ENCODE measurements around the gene TTLL11.
A peak's percentile ranks its signal among the peaks of the same experiment; 100 is the strongest.
"Not testable (repeated sequence)": the region's sequence is repeated elsewhere in the genome, so short reads cannot be mapped to it uniquely, and the experiment has no call there.

The TTLL11 gene

DNA sequence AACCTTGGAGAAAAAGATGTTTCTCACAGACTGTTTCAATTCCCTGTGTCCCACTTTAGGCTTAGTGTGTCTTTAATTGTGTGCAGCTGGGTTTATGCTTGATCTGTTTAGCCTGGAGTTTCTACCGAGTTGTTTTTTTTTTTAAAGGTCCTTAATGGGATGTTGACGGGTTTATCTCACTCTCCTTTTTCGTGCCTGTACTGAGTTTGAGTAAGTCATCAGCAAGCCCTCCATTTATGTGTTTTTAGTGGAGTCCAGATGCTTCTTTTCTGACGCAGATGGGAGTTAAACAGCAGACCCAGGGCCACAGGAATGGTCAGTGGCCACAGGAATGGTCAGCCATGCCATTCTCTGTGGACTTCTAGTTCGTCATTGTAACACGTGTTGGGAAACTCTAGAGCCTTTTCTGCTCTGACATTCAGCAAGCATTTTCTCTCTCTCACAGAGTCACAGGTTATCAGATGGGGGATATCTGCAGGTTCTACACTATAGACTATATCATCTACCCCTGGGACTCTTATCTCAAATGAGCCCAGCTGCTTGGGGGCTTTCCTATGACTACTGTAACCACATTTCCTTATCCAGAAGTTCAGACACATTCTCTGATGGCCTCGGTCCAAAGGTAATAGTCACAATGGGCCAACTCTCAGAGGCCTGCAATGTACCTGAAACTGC, 190.5 kb downstream of the TTLL11 start:
- no peak for DNase-seq (ENCODE audit: low spot score)

DNA sequence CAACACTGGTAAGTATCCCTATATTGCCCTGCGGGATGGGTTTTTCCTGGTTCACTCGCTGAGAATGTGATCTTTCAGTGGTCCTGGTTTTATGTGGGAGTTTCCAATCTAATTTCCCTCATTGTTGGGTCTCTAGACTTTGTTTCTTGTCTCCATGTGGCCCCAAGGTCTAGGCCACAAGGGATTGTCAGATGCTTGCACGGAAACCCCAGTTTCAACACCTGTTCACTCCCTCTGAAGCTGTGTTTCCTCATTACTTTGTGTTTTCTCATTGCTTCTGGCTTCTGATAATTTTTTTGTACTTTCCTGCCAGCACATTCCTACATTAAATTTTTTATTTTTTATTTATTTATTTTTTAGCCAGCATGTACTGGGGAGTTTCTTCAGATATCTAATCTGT, 191.5 kb downstream of the TTLL11 start:
- no peak for DNase-seq (ENCODE audit: low spot score)

DNA sequence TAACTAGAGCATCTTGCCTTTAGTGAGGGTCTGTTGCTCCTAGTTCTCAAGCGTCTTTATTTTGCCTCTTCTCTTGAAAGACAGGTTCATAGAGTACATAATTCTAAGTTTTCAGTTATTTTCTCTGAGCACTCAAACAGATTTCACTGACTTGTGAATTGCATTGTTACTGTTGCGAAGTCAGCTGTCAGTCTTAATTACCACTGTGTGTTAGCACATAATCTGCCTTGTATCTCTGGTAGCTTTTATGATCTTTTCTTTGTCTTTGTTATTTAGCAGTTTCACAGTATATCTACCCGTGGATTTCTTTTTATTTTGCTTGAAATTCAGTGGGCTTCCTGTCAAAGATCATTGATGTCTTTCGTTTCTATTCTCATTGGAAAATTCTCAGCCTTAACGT, 192.9 kb downstream of the TTLL11 start:
- no peak for DNase-seq (ENCODE audit: low spot score)

DNA sequence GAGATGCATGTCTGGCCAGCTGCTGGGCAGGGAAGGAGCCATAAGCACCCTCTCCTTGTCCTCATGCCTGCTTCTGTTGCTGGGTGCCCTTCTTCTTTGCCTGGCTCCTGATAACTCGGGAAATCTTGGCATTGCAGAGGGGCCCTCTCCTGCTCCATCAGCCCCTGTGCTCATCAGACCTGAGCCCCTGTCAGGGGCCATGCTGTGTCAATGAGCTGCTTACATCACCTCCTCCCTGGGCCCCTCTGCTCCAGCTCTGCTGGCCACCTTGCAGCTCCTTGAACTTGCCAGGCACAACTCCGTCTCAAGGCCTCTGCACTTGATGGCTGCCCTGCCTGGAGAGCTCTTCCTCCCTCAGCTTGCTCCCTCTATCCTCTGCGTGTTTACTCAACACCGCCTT, 194.3 kb downstream of the TTLL11 start:
- DNase-seq (ENCODE audit: low spot score), result no peak

DNA sequence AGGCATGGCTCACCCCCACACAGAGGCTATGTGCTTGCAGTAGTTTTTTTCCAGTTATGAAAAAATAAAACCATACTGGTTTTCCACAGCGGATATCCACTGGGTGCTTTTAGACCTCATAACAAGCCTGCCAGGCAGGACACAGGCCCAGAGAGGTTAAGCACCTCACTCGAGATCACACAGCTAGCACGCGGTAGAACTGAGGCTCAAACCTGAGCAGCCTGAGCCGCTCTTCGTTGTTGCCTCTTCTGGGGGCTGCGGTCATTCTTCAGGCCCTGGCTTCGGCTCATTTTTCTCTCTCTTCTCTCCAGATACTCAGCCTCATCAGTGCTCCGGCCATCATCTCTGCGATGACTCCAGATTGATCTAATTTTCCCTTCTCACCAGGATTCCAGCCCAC, 196.0 kb downstream of the TTLL11 start:
- no peak for DNase-seq (ENCODE audit: low spot score)

DNA sequence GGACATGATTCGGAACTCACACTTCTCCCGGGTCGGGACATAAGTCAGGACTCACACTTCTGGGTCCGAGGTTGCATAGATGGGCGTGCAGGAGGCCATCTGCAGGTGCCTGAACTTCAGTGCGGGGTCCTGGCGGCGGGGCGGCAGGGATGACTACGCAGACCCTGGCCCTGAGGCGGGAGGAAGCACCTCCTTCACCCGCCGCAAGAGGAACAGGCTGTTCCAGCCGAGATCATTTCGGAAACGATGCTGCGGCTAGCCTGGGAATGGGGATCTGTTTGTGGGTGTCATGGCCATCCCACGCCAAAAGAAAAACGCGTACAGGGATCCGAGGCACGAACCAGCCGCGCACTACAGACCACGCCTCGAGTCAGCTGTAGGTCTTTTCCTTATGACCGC, 196.6 kb downstream of the TTLL11 start:
- DNase-seq (ENCODE audit: low spot score), result no peak

- DNase-seq (ENCODE audit: low spot score), result peak; percentile 27
These were observed 197.1 kb downstream of the TTLL11 start for GRCh38 chr9:121895818-121896544.

DNA sequence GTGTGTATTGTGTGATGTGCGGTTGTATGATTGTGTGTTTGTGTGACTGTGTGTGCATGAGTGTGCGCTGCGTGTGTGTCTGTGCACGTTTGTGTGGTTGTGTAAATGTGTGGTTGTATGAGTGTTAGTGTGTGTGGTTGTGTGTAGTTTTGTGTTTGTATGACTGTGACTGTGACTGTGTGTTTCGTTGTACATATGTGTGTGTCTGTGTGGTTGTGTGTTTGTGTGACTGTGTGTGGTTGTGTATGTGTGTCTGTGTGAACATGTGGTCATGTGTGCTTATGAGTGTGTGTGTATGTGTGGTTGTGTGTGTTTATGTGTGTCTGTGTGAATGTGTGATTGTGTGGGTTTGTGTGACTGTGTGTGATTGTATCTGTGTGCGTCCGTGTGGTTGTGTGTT, 197.8 kb downstream of the TTLL11 start:
- DNase-seq (ENCODE audit: low spot score), result no peak

DNA sequence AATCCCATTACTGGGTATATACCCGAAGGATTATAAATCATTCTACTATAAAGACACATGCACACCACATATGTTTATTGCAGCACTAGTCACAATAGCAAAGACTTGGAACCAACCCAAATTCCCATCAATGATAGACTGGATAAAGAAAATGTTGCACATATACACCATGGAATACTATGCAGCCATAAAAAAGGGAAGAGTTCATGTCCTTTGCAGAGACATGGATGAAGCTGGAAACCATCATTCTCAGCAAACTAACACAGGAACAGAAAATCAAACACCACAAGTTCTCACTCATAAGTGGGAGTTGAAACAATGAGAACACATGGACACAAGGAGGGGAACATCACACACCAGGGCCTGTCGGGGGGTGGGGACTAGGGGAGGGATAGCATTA, 198.7 kb downstream of the TTLL11 start:
- DNase-seq (ENCODE audit: low spot score), result not testable (repeated sequence)

- DNase-seq (ENCODE audit: low spot score), result no peak
These were observed 199.3 kb downstream of the TTLL11 start for GRCh38 chr9:121893786-121894185.

- no peak for DNase-seq (ENCODE audit: low spot score)
These were observed 200.4 kb downstream of the TTLL11 start for GRCh38 chr9:121892706-121893105.

DNA sequence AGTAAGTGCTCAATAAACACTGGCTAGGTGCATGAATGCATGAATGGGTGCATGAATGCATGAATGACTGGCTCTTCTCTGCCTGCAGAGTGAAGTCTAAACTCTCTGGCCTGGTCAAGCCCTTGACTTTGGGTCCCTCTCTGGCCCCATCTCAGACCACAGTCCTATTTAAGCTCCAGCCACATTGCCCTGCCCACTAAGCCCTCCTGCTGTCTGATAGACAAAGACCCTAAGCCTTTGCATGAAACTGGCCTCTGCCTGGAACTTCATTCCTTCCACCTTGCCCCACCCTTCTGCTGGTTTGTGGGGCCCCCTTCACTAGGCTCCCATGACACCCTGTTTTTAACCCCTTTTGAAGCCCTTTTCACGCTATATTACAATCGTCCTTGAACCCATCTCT, 202.4 kb downstream of the TTLL11 start:
- no peak for DNase-seq (ENCODE audit: low spot score)

DNA sequence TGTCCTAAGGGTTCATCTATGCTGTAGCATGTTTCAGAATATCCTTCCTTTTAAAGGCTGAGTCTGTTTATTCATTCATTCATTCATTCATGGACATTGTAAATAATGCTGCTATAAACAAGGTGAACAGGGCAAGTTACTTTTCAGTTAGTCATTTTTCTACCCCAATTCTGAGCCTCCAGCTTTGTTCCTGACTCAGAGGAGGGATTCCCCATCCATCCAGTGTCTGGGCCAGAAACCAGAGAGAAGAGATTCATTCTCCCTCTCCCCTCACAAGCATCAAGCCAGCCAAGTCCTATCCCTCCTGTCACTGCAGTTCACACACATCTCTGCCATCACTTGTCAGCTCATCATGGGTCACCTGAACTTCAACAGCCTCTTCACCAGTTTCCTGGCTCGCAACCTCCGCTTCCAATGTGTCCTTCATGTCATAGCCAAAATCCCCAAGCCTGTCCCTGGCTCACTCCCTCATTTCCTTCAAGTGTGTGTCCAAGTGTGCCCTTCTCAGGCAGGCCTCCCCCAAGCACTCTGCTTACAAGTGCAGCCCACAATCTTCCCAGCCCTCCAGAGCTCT, 203.0 kb downstream of the TTLL11 start:
- DNase-seq (ENCODE audit: low spot score), result no peak

DNA sequence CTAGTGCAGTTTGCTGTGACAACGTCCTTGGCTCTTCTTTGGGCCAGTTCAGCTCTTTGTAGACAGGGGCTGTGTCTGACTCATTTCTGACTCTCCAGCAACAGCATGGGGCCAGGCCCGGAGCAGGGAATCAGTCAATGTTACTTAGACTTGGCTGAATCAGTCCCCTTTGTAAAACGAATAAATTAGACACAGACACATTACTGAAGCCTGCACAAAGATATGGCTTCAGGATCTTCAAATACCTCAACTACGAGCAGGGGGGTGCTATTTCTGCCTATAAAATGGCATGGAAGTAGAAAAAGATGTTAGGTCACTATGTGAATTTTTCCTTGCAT, 204.7 kb downstream of the TTLL11 start:
- DNase-seq (ENCODE audit: low spot score), result peak; percentile 55

- no peak for DNase-seq (ENCODE audit: low spot score)
These were observed 205.3 kb downstream of the TTLL11 start for GRCh38 chr9:121887553-121888437.

DNA sequence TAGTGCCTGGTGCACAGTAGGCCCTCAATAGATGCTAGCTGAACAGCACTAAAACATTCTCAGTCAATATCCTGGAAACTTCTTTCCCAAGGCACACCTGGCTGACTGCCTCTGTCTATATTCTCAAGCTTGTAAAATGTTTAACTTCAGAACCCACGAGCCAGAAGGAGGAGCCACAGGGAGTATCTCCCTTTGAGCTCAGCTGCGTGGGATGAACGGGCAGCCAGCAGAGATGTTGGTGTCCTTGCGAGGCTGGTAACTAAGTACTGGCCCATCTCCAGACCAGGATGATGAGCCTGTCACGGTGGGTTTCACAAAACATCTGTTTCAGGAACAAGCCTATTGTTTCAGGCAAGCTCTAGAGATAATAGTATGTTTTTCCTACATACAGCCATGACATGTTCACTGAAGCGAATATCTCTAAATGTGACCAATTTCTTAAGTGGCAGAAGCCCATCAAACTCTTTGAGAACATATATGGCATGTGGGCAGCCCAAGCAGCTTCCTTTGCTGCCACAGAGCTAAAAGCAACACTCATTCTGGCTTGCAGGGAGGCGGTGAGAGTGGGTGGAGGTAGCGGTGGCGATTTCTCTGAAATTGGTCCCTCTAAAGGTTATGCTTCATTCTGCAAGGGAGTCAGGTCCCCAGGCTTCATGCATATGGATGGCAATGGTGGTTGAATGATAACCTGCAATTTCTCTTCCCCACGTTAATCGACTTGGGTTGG, 206.2 kb downstream of the TTLL11 start:
- no peak for DNase-seq (ENCODE audit: low spot score)

DNA sequence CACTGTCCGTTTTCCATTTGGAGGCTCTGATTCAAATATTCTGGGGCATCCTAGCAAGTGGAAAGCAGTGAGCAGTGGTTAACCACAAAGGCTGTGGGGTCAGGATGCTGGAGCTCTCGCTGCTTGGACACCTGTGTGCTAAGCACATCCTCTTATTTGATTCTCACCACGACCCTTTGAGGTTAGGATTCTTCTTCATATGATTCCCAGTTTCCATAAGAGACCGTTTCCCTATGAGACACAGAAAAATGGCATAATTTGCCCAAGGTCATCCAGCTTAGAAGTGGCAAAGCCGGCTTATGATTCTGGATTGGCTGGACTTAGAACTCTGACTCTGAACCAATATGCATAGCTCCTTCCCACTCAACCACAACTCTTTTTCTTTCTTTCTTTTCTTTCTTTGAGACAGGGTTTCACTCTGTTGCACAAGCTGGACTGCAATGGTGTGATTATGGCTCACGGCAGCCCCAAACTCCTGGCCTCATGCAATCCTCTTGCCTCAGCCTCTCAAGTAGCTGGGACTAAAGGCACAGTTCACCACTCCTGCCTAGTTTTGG, 207.7 kb downstream of the TTLL11 start:
- DNase-seq (ENCODE audit: low spot score), result no peak

DNA sequence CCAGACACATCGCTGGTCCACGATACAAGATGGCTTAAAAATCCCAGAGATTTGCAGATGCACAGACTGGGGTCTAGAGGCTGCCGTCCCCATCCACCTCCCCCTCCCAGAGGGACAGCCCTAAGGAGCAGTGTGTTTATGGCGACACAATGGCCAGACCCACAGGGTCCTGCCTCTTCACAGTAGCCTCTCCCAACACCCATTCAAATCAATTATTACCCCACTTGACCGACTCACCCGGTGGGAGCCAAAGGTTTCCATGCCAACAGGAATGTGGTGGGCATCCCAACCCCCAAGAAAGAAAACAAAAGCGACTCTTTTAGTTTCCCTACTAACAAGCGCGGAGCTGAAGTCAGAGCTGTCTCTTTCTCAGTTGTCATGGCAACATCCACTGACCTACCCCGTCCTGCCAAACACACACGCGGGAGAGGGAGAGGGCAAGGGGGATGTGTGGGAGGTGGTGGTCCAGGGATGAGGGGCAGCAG, 209.0 kb downstream of the TTLL11 start:
- no peak for DNase-seq (ENCODE audit: low spot score)

DNA sequence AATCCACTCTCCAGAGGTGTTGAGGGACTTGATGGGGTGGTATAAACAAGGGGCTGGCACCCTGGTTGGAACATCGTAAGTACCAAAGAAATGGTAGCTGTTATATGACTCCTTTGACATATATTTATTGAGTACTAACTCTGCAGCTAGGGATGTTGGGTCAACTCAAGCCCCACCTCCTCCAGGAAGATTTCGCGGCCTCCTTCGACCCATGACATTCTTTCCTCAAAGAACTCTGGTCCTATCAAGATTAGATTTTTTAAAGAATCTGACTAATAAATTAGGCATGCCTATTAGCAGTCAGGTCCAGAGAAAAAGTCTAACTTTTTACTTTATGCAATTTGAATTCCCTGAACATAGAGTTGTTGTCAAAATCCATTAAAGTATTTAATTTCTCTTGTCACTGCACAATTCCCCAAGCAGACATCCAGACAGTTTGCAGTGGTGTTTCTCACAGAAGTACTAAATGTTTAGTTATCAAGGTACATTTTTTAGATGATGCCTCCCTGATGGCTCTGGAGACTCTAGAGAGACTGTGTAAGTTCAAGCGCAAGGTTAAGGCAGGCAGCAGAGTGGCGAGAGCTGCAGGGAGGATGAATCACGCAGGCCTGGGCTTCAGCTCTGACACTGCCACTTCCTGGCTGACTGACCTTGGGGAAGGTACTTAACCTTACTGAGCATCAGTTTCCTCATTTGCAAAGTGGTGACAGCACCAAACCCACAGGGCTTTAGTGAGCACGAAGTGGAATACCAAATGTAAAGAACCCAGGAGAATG, 209.6 kb downstream of the TTLL11 start:
- DNase-seq (ENCODE audit: low spot score), result no peak

GRCh38 chr9:121881920-121882500, 211.1 kb downstream of the TTLL11 start:
- no peak for DNase-seq (ENCODE audit: low spot score)

Data from RKO (cell line).